22Rv1 (cell line): Measurements from ENCODE around the gene CSN1S1.

ENCODE experiments used
- CTCF ChIP-seq: fragments of 450-650 bp; IDR thresholded peaks from 2 replicates; pipeline ENCODE4 v1.5.1; 2017; ENCODE audit warnings: mild to moderate bottlenecking
- ZFX ChIP-seq: fragments of 450-650 bp; IDR thresholded peaks from 2 replicates; pipeline ENCODE4 v1.6.1; 2017; ENCODE audit warnings: antibody characterized with exemption, borderline replicate concordance

- TF ChIP-seq CTCF: no peak
- TF ChIP-seq ZFX: no peak
These were observed 26.3 kb downstream of the CSN1S1 start for GRCh38 chr4:69957209-69957608.
